OCI-LY1 (cell line): ENCODE results near the gene GUCA2B.

Experiments used
- EZH2 ChIP-seq: fragments of 200-600 bp; sonication (generic), shearing (Covaris generic); IDR thresholded peaks from 2 replicates; pipeline ENCODE4 v1.8.0; 2017; ENCODE audit warnings: borderline replicate concordance, mixed run types, mild to moderate bottlenecking, antibody characterized with exemption, low read length, moderate library complexity, mixed read lengths
- TF ChIP-seq, protein P1 (sequence below): fragments of 200-600 bp; sonication (generic), shearing (Covaris generic); IDR thresholded peaks from 2 replicates; pipeline ENCODE4 v1.5.1; 2017; ENCODE audit warnings: mild to moderate bottlenecking, antibody characterized with exemption, low read length, moderate library complexity, mixed read lengths

DNA sequence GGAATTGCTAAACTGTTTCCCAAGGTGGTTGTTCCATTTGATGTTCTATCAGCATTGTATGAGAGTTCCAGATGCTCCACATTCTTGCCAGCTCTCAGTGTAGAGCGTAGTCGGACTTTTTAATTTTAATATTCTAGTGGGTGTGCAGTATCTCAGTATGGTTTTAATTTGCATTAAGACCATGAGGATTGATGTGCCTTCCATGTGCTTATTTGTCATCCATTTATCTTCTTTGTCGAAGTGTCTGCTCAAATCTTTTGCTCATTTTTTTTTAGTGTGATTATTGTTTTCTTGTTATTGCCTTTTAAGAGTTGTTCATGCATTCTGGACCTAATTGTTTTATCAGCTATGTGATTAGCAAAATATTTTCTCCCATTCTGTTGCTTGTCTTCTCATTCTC is 13.8 kb upstream of the GUCA2B start:
- TF ChIP-seq, protein P1, sequence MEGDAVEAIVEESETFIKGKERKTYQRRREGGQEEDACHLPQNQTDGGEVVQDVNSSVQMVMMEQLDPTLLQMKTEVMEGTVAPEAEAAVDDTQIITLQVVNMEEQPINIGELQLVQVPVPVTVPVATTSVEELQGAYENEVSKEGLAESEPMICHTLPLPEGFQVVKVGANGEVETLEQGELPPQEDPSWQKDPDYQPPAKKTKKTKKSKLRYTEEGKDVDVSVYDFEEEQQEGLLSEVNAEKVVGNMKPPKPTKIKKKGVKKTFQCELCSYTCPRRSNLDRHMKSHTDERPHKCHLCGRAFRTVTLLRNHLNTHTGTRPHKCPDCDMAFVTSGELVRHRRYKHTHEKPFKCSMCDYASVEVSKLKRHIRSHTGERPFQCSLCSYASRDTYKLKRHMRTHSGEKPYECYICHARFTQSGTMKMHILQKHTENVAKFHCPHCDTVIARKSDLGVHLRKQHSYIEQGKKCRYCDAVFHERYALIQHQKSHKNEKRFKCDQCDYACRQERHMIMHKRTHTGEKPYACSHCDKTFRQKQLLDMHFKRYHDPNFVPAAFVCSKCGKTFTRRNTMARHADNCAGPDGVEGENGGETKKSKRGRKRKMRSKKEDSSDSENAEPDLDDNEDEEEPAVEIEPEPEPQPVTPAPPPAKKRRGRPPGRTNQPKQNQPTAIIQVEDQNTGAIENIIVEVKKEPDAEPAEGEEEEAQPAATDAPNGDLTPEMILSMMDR: no peak
- TF ChIP-seq EZH2: no peak
